Activated naive CD8-positive, alpha-beta T cell (primary cell): ENCODE data around the gene COL25A1.

Experiments used
- H3K27ac Mint-ChIP-seq: one replicate; pipeline ENCODE4 v1.8.0; 2021; ENCODE audit warnings: mixed read lengths
- H3K27me3 Mint-ChIP-seq: one replicate; pipeline ENCODE4 v1.8.0; 2021; ENCODE audit warnings: mixed read lengths
- H3K36me3 Mint-ChIP-seq: one replicate; pipeline ENCODE4 v1.8.0; 2021; ENCODE audit warnings: mixed read lengths
- H3K4me1 Mint-ChIP-seq: one replicate; pipeline ENCODE4 v1.8.0; 2021; ENCODE audit warnings: low read depth, mixed read lengths
- H3K4me3 Mint-ChIP-seq: one replicate; pipeline ENCODE4 v1.8.0; 2021; ENCODE audit warnings: mild to moderate bottlenecking, mixed read lengths
- H3K9me3 Mint-ChIP-seq: one replicate; pipeline ENCODE4 v1.8.0; 2021; ENCODE audit warnings: low read depth, mixed read lengths

Gene COL25A1

GRCh38 chr4:108867476-108867875, 435.0 kb downstream of the COL25A1 start:
- peaks cover 10% of the 10 kb centered on the region for H3K27me3 Mint-ChIP-seq
- H3K4me1 Mint-ChIP-seq: no peaks in the 10 kb centered on the region
- no peak overlapping the region for H3K4me3 Mint-ChIP-seq
- no peak overlapping the region for H3K27ac Mint-ChIP-seq
- no peaks in the 10 kb centered on the region for H3K9me3 Mint-ChIP-seq
- no peaks in the 10 kb centered on the region for H3K36me3 Mint-ChIP-seq

- Mint-ChIP-seq H3K4me1 (no peaks in the 10 kb centered on the region), H3K36me3 (no peaks in the 10 kb centered on the region), H3K4me3 (no peak overlapping the region), H3K27ac (no peak overlapping the region), H3K9me3 (no peaks in the 10 kb centered on the region), H3K27me3 (no peaks in the 10 kb centered on the region)
These were observed 441.1 kb downstream of the COL25A1 start for GRCh38 chr4:108861334-108861733.

- H3K9me3 Mint-ChIP-seq: no peaks in the 10 kb centered on the region
- peaks cover 13% of the 10 kb centered on the region for H3K4me1 Mint-ChIP-seq
- no peaks in the 10 kb centered on the region for H3K36me3 Mint-ChIP-seq
- no peak overlapping the region for H3K27ac Mint-ChIP-seq
- no peaks in the 10 kb centered on the region for H3K27me3 Mint-ChIP-seq
- no peak overlapping the region for H3K4me3 Mint-ChIP-seq
These were observed 447.7 kb downstream of the COL25A1 start for GRCh38 chr4:108854786-108855185.

- Mint-ChIP-seq H3K9me3 (no peaks in the 10 kb centered on the region), H3K27ac (no peak overlapping the region), H3K4me3 (no peak overlapping the region), H3K27me3 (no peaks in the 10 kb centered on the region), H3K36me3 (no peaks in the 10 kb centered on the region), H3K4me1 (peaks cover 16% of the 10 kb centered on the region)
These were observed 449.8 kb downstream of the COL25A1 start for GRCh38 chr4:108852691-108853090.

GRCh38 chr4:108851366-108851765, 451.1 kb downstream of the COL25A1 start:
- H3K9me3 Mint-ChIP-seq: no peaks in the 10 kb centered on the region
- H3K4me3 Mint-ChIP-seq: no peak overlapping the region
- H3K4me1 Mint-ChIP-seq: peaks cover 16% of the 10 kb centered on the region
- no peaks in the 10 kb centered on the region for H3K27me3 Mint-ChIP-seq
- no peaks in the 10 kb centered on the region for H3K36me3 Mint-ChIP-seq
- H3K27ac Mint-ChIP-seq: no peak overlapping the region

- Mint-ChIP-seq H3K4me3 (no peak overlapping the region), H3K27ac (no peak overlapping the region), H3K4me1 (peaks cover 16% of the 10 kb centered on the region), H3K9me3 (no peaks in the 10 kb centered on the region), H3K36me3 (no peaks in the 10 kb centered on the region), H3K27me3 (no peaks in the 10 kb centered on the region)
These were observed 452.2 kb downstream of the COL25A1 start for GRCh38 chr4:108850219-108850649.

- Mint-ChIP-seq H3K9me3 (no peaks in the 10 kb centered on the region), H3K27me3 (no peaks in the 10 kb centered on the region), H3K4me1 (peaks cover 16% of the 10 kb centered on the region), H3K4me3 (no peak overlapping the region), H3K36me3 (no peaks in the 10 kb centered on the region), H3K27ac (no peak overlapping the region)
These were observed 452.8 kb downstream of the COL25A1 start for GRCh38 chr4:108849611-108850168.

GRCh38 chr4:108846568-108846967, 455.9 kb downstream of the COL25A1 start:
- Mint-ChIP-seq H3K27ac (no peak overlapping the region), H3K27me3 (peaks cover 2% of the 10 kb centered on the region), H3K9me3 (no peaks in the 10 kb centered on the region), H3K36me3 (no peaks in the 10 kb centered on the region), H3K4me3 (no peak overlapping the region), H3K4me1 (peaks cover 11% of the 10 kb centered on the region)

- Mint-ChIP-seq H3K4me3 (no peak overlapping the region), H3K27ac (no peak overlapping the region), H3K4me1 (no peaks in the 10 kb centered on the region), H3K36me3 (no peaks in the 10 kb centered on the region), H3K9me3 (no peaks in the 10 kb centered on the region), H3K27me3 (peaks cover 4% of the 10 kb centered on the region)
These were observed 462.0 kb downstream of the COL25A1 start for GRCh38 chr4:108840426-108840975.

- Mint-ChIP-seq H3K4me1 (no peaks in the 10 kb centered on the region), H3K27ac (no peak overlapping the region), H3K36me3 (no peaks in the 10 kb centered on the region), H3K9me3 (no peaks in the 10 kb centered on the region), H3K27me3 (peaks cover 4% of the 10 kb centered on the region), H3K4me3 (no peak overlapping the region)
These were observed 463.1 kb downstream of the COL25A1 start for GRCh38 chr4:108839333-108839732.

GRCh38 chr4:108838451-108838850, 464.0 kb downstream of the COL25A1 start:
- Mint-ChIP-seq H3K4me1 (no peaks in the 10 kb centered on the region), H3K27me3 (peaks cover 4% of the 10 kb centered on the region), H3K9me3 (no peaks in the 10 kb centered on the region), H3K4me3 (no peak overlapping the region), H3K36me3 (no peaks in the 10 kb centered on the region), H3K27ac (no peak overlapping the region)

- H3K36me3 Mint-ChIP-seq: no peaks in the 10 kb centered on the region
- H3K27ac Mint-ChIP-seq: no peak overlapping the region
These were observed 467.5 kb downstream of the COL25A1 start for GRCh38 chr4:108834835-108835384.

GRCh38 chr4:108834166-108834834, 468.2 kb downstream of the COL25A1 start:
- Mint-ChIP-seq H3K4me3 (no peak overlapping the region), H3K9me3 (no peaks in the 10 kb centered on the region), H3K36me3 (no peaks in the 10 kb centered on the region), H3K4me1 (peaks cover 4% of the 10 kb centered on the region), H3K27ac (no peak overlapping the region), H3K27me3 (peaks cover 10% of the 10 kb centered on the region)

More at GRCh38 chr4:108834835-108835384, 467.5 kb downstream of the COL25A1 start:
- Mint-ChIP-seq H3K27me3 (peaks cover 10% of the 10 kb centered on the region), H3K4me1 (peaks cover 4% of the 10 kb centered on the region), H3K4me3 (no peak overlapping the region), H3K9me3 (no peaks in the 10 kb centered on the region)

- peaks cover 11% of the 10 kb centered on the region for H3K27me3 Mint-ChIP-seq
- peaks cover 4% of the 10 kb centered on the region for H3K4me1 Mint-ChIP-seq
- H3K27ac Mint-ChIP-seq: no peak overlapping the region
- no peaks in the 10 kb centered on the region for H3K9me3 Mint-ChIP-seq
- H3K36me3 Mint-ChIP-seq: no peaks in the 10 kb centered on the region
- H3K4me3 Mint-ChIP-seq: no peak overlapping the region
These were observed 469.4 kb downstream of the COL25A1 start for GRCh38 chr4:108833046-108833445.

GRCh38 chr4:108831886-108832285, 470.6 kb downstream of the COL25A1 start:
- Mint-ChIP-seq H3K4me3 (no peak overlapping the region), H3K9me3 (no peaks in the 10 kb centered on the region), H3K36me3 (no peaks in the 10 kb centered on the region), H3K27ac (no peak overlapping the region), H3K27me3 (peaks cover 9% of the 10 kb centered on the region), H3K4me1 (peaks cover 4% of the 10 kb centered on the region)
